ENCODE data around the gene CLIC5. TPM values are rescaled to one million over a fixed set of nuclear protein-coding genes. Genes with fewer than 3 reads are reported as not detected.

Gene CLIC5
- total and polyA plus RNA-seq, 2 of the 8 experiments (the other 6 are each of a cell fraction or from before 2014, with no cell fraction given): 0.12 to 0.15 TPM

DNA sequence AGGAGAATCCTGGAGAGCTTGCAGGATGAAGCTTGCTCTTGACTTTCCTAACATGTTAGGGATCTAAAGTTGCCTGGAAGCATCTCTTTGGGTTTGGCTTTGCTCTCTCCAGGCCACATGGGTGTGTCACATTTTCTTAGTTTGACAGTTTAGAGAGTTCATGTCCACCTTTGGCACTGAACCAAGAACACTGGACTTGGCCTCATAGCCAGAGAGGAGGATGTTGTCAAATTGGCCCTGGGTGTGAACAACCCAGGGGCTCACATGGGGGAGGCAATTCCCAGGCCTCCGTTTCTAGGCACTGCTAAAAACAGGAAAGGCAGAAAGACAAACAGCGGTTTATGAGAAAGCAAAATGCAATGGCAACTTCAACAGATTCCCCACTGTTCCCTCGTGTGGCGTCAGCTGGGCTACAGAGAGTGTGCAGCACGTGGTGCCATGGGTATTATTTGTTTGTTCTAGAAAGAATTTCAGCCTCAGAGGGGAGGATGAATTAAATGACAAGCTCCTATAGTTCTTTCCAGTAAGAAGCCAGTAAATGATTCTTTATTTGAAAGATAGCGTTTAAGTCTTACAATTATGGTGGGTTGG lies 93.9 kb downstream of the CLIC5 start (continued):
- no peak for TF ChIP-seq RNF2 (IDR thresholded peaks at IDR 0.05; ENCODE audit: borderline replicate concordance, low read depth, low read length, missing control alignments, poor library complexity, severe bottlenecking)
- TF ChIP-seq, protein P1, sequence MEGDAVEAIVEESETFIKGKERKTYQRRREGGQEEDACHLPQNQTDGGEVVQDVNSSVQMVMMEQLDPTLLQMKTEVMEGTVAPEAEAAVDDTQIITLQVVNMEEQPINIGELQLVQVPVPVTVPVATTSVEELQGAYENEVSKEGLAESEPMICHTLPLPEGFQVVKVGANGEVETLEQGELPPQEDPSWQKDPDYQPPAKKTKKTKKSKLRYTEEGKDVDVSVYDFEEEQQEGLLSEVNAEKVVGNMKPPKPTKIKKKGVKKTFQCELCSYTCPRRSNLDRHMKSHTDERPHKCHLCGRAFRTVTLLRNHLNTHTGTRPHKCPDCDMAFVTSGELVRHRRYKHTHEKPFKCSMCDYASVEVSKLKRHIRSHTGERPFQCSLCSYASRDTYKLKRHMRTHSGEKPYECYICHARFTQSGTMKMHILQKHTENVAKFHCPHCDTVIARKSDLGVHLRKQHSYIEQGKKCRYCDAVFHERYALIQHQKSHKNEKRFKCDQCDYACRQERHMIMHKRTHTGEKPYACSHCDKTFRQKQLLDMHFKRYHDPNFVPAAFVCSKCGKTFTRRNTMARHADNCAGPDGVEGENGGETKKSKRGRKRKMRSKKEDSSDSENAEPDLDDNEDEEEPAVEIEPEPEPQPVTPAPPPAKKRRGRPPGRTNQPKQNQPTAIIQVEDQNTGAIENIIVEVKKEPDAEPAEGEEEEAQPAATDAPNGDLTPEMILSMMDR (IDR thresholded peaks at IDR 0.05; ENCODE audit: control extremely low read depth in 1 of 3, insufficient read depth in 1 of 3, low read depth in 1 of 3, low read length in 3 of 3): no peak
- no peak for TF ChIP-seq SIX5 (IDR thresholded peaks at IDR 0.05; ENCODE audit: low read depth, low read length)
- TF ChIP-seq POLR2AphosphoS5 (IDR thresholded peaks at IDR 0.05; ENCODE audit: low read depth, low read length): no peak
- no peak for TF ChIP-seq HDAC6 (IDR thresholded peaks at IDR 0.05; ENCODE audit: low read depth, low read length)

Data from H1 (cell line).